ENCODE results near the gene HSPB8.

DNA sequence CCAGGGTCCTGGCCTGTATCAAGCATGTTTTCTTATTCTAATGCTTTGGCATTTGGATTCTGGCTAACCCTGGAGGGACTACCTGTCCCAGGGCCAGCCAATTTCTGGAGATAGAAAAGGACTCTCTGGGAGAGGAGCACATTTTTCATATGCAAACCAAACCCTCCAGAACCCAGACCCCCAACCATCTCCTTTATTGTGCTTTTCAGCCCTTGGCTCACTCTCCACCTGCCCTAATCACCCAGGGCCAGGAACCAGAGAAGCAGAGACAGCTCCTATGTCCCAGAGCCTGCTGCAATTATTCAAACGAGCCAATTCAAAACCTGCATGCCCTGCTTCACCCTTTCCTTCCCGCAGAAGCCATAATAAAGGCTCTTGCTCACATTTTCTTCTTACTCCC, 23.8 kb downstream of the HSPB8 start:
- TF ChIP-seq POLR2A (IDR thresholded peaks at IDR 0.05) = no peak
- TF ChIP-seq, protein P1, sequence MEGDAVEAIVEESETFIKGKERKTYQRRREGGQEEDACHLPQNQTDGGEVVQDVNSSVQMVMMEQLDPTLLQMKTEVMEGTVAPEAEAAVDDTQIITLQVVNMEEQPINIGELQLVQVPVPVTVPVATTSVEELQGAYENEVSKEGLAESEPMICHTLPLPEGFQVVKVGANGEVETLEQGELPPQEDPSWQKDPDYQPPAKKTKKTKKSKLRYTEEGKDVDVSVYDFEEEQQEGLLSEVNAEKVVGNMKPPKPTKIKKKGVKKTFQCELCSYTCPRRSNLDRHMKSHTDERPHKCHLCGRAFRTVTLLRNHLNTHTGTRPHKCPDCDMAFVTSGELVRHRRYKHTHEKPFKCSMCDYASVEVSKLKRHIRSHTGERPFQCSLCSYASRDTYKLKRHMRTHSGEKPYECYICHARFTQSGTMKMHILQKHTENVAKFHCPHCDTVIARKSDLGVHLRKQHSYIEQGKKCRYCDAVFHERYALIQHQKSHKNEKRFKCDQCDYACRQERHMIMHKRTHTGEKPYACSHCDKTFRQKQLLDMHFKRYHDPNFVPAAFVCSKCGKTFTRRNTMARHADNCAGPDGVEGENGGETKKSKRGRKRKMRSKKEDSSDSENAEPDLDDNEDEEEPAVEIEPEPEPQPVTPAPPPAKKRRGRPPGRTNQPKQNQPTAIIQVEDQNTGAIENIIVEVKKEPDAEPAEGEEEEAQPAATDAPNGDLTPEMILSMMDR (IDR thresholded peaks at IDR 0.05) = no peak

All from body of pancreas (tissue), 4 donors.